ENCODE measurements around the gene TMEFF1.
"Not testable (repeated sequence)": the region's sequence is repeated elsewhere in the genome, so short reads cannot be mapped to it uniquely, and the experiment has no call there.

Gene TMEFF1

GRCh38 chr9:100511205-100511604 is 38.3 kb downstream of the TMEFF1 start:
- H3K4me3 ChIP-seq (ENCODE audit: low read length), result no peak overlapping the region
- no peak for DNase-seq (ENCODE audit: low read depth)
- no peak for TF ChIP-seq CTCF (IDR thresholded peaks at IDR 0.05; ENCODE audit: insufficient read depth, low read depth, low read length, missing control alignments)

GRCh38 chr9:100515578-100516494 is 42.9 kb downstream of the TMEFF1 start:
- TF ChIP-seq CTCF (IDR thresholded peaks at IDR 0.05; ENCODE audit: insufficient read depth, low read depth, low read length, missing control alignments), result no peak
- peak; percentile 17 for DNase-seq (ENCODE audit: low read depth)
- no peak overlapping the region for H3K4me3 ChIP-seq (ENCODE audit: low read length)

- DNase-seq (ENCODE audit: low read depth), result no peak
- H3K4me3 ChIP-seq (ENCODE audit: low read length), result no peak overlapping the region
- no peak for TF ChIP-seq CTCF (IDR thresholded peaks at IDR 0.05; ENCODE audit: insufficient read depth, low read depth, low read length, missing control alignments)
Measured at GRCh38 chr9:100521282-100521681, 48.3 kb downstream of the TMEFF1 start.

GRCh38 chr9:100525563-100525962 is 52.6 kb downstream of the TMEFF1 start:
- TF ChIP-seq CTCF (IDR thresholded peaks at IDR 0.05; ENCODE audit: insufficient read depth, low read depth, low read length, missing control alignments), result no peak
- H3K4me3 ChIP-seq (ENCODE audit: low read length), result no peak overlapping the region
- peak; percentile 12 for DNase-seq (ENCODE audit: low read depth)

GRCh38 chr9:100527180-100527794 is 54.3 kb downstream of the TMEFF1 start:
- DNase-seq (ENCODE audit: low read depth); H3K4me3 ChIP-seq (ENCODE audit: low read length): not testable (repeated sequence)

GRCh38 chr9:100534401-100534800 is 61.5 kb downstream of the TMEFF1 start:
- no peak for DNase-seq (ENCODE audit: low read depth)
- TF ChIP-seq CTCF (IDR thresholded peaks at IDR 0.05; ENCODE audit: insufficient read depth, low read depth, low read length, missing control alignments), result no peak
- no peak overlapping the region for H3K4me3 ChIP-seq (ENCODE audit: low read length)

GRCh38 chr9:100540327-100540726 is 67.4 kb downstream of the TMEFF1 start:
- DNase-seq (ENCODE audit: low read depth), result no peak
- no peak for TF ChIP-seq CTCF (IDR thresholded peaks at IDR 0.05; ENCODE audit: insufficient read depth, low read depth, low read length, missing control alignments)
- H3K4me3 ChIP-seq (ENCODE audit: low read length), result no peak overlapping the region

Measured in epithelial cell of esophagus (primary cell).